ENCODE data around the gene IGFLR1. TPM values are rescaled to one million over a fixed set of nuclear protein-coding genes. Genes with fewer than 3 reads are reported as not detected.
A peak's percentile ranks its signal among the peaks of the same experiment; 100 is the strongest.

The IGFLR1 gene
- total RNA-seq, 1 donor, result 1.9 TPM

GRCh38 chr19:35760711-35761349, 18.6 kb upstream of the IGFLR1 start:
- TF ChIP-seq CTCF (IDR thresholded peaks at IDR 0.05; ENCODE audit: insufficient read depth, low read length), result no peak
- H3K4me3 ChIP-seq (ENCODE audit: low read depth, low read length), result no peak overlapping the region
- DNase-seq (ENCODE audit: low read depth), result no peak

- no peak for TF ChIP-seq CTCF (IDR thresholded peaks at IDR 0.05; ENCODE audit: insufficient read depth, low read length)
- H3K4me3 ChIP-seq (ENCODE audit: low read depth, low read length), result no peak overlapping the region
- DNase-seq (ENCODE audit: low read depth), result no peak
Measured at GRCh38 chr19:35759697-35760096, 17.4 kb upstream of the IGFLR1 start.

GRCh38 chr19:35757749-35758608, 15.7 kb upstream of the IGFLR1 start, which contains the start of gene PROSER3:
Gene PROSER3 (plus strand): TSS chr19:35758176. CDS start chr19:35758216, 40 bp downstream.
- peak within 1 kb of the TSS; percentile 100 for H3K4me3 ChIP-seq (ENCODE audit: low read depth, low read length)
- no peak for TF ChIP-seq CTCF (IDR thresholded peaks at IDR 0.05; ENCODE audit: insufficient read depth, low read length)
- DNase-seq (ENCODE audit: low read depth), result peak; percentile 100

- peak; percentile 100 for DNase-seq (ENCODE audit: low read depth)
- peak overlapping the region; percentile 91 for H3K4me3 ChIP-seq (ENCODE audit: low read depth, low read length)
- no peak for TF ChIP-seq CTCF (IDR thresholded peaks at IDR 0.05; ENCODE audit: insufficient read depth, low read length)
Measured at GRCh38 chr19:35757231-35757748, 15.0 kb upstream of the IGFLR1 start.

GRCh38 chr19:35756377-35757230, 14.4 kb upstream of the IGFLR1 start, which contains the start of gene HSPB6:
Gene HSPB6 (minus strand): TSS chr19:35757029. CDS start chr19:35757008, 21 bp downstream.
- no peak for TF ChIP-seq CTCF (IDR thresholded peaks at IDR 0.05; ENCODE audit: insufficient read depth, low read length)
- DNase-seq (ENCODE audit: low read depth), result peak; percentile 49
- H3K4me3 ChIP-seq (ENCODE audit: low read depth, low read length), result peak within 1 kb of the TSS; percentile 91
